ENCODE results near the gene MTHFD2L.

MTHFD2L gene

DNA sequence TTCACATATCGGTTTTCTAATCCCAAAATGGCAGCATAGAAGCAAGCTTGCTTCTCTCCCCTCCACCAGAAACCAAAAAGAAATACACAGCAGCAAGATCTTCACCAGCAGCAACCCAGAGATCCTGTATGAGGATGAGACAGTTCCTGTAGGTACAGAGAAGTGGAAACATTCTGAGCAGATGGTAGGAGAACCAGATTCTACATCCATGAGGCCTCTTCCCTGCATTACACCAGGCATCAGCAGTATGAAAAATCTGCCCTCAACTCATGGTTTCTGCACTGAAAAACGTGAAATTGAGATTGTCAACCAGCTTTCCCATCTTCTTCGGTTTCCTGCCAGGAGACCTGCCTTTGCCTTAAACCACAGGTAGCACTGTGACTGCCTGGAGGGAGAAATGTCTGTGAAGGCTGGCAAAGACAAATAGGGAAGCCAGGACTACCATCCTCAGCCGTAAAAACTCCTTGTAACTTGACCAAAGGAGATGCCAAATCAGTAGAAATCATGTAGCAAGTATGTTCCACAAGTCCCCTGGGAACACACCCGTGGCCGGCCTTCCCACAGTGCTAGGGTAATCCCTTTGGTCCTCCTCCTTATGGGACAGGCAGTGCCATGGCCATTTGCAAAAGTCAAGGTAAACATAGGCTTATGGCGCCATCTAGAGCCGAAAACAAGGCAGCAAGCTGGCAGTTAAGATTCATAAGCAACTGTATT lies 24.0 kb upstream of the MTHFD2L start:
- DNase-seq = peak; percentile 69

DNA sequence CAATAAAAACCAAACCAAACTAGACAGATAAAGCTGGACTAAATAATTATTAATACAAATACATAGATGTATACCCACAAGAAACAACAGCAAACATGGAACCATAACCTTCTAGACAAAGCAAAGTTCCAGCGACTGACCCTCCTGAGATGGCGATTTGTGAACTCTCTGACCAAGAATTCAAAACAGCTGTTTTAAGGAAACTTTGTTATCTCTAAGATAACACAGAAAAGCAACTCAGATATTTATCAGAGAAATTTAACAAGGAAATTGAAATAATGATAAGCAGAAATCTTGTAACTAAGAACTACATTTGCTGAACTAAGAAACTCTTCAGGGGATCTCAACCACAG lies 23.4 kb upstream of the MTHFD2L start:
- DNase-seq = no peak

DNA sequence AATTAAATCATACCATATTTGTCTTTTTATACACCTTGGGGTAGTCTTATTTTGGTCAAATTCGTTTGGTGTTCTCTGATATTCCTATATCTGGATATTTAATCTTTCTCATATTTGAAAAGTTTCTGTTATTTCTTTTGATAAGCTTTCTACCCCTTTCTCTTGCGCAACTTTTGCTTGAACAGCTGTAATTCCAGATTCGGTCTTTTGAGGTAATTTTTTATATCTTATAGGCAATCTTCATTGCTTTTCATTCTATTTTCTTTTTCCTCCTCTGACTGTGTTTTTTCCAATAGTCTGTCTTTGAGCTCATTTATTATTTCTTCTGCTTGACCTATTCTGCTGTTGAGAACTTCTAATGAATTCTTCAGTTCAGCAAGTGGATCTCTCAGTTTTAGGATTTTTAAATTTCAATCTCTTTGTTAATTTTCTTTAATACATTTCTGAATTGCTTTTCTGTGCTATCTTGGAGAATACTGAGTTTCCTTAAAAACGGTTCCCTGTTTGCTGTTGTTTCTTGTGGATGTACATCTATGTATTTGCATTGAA lies 11.3 kb upstream of the MTHFD2L start:
- DNase-seq = no peak

DNA sequence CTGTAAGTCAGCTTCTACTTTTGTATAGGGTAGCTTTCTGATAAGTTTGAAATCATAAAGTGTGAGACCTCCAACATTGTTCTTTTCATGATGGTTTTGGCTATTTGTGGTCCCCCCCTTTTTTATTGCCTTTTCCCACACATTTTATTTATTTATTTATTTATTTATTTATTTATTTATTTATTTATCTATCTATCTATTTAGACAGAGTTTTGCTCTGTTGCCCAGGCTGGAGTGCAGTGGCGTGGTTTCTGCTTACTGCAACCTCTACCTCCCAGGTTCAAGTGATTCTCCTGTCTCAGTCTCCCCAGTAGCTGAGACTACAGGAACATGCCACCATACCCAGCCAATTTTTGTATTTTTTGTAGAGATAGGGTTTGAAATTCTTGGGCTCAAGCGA lies 9.7 kb upstream of the MTHFD2L start:
- no peak for DNase-seq

DNA sequence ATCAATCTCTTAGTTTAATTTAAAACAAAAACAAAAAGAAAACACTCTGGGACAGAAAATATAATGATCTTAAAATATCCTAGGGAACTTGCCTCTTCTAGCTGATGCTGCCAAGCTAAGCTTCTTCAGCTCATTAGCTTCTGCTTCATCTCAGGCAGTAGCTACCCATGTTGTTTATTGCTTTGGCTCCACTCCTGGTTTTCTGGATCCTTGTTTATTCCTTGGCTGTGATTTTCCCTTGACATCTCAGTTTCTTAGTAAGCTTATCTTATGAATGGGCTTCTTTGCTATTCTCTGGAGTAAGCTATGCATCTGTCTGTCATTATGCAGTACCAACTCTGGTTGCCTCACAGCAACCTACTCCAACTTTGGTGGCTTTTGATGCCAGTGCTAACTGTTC lies 5.1 kb upstream of the MTHFD2L start:
- no peak for DNase-seq

DNA sequence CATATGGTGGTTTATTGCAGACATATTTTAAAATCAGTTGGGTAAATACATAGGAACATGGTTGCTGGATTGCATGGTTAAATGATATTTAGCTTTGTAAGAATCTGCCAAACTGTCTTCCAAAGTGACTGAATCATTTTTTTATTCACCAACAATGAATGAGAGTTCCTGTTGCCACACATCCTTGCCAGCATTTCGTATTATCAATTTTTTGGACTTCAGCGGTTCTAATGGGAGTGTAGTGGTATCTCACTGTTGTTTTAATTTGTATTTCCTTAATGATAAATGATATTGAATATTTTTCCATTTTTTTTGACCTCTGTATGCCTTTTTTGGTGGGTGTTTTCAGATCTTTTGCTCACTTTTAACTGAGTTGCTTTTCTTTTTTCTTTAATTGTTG lies 1.4 kb upstream of the MTHFD2L start:
- DNase-seq = no peak

DNA sequence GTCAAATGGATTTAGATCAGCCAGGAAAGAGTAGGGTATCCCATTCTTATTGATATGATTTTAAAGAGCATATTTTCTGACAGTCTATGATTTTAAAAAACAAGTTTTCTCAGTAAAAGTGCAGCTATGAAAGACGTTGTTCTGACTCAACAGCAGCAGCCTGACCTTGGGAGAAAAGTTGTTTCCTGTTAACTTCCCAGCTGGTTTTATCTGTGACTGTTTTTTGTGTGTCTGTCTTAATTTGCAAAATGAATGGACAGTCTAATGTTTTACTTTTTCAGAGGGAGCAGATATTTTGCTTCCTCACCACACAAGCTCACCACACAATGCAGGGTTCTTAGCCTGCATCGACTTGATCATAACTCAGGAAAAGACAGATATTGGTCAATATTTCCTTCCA lies 764 bp upstream of the MTHFD2L start:
- no peak for DNase-seq

DNA sequence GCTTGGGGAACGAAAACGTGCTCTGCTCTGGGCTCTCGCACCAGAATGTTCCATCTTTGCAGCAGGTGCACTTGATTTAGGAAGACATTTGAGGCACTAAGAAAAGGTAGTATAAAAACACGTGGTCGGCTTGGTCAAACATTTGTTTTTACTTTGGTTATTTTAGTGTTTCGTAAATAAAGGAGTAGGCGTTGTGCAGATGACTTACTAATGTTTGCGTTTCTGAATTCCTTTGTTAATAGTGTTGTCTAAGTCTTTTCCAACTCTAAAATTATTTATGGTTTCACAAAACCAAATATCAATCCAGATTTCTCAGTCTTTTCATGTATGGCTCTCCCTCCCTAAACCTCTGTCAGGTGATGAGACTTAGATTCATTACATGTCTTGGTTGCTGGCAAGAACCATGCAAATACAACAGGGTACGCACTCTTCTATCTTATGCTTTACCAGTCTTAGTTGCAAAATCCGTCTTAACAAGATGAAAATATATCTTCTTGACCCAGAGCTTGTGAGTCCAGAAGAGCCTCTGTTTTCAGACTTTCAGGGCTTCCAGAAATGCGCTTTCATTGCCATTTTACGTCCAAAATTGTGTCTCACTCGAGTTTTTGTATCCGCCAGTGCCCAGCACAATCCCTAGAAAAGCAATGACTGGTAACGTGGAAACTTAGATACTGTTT lies 686 bp downstream of the MTHFD2L start:
- DNase-seq = no peak

DNA sequence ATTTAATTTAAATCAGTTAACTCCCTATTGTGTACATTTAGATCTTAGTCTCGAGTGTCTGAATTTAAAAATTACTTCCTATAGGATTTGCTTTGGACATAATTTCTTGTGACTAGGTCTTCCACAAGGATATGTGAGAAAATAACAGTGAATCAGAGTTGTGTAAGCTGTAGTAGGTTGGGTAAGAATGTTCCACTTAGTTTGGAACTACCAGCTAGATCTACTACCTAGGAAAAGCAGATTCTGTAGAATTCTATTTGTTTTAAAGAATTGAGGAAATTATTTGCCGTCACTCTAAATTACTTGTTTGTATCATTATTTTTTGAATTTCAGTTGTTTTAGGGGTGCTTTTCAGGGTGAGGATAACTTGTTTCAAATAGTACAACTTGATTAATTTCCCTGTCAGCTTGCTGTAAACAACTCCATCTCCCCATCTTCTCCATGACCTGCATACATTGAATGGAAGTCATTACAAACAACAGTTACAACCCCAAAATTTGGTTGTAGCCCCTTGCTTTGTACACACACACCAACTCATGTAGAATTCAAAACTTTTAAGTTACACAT lies 1.3 kb downstream of the MTHFD2L start:
- DNase-seq = no peak

DNA sequence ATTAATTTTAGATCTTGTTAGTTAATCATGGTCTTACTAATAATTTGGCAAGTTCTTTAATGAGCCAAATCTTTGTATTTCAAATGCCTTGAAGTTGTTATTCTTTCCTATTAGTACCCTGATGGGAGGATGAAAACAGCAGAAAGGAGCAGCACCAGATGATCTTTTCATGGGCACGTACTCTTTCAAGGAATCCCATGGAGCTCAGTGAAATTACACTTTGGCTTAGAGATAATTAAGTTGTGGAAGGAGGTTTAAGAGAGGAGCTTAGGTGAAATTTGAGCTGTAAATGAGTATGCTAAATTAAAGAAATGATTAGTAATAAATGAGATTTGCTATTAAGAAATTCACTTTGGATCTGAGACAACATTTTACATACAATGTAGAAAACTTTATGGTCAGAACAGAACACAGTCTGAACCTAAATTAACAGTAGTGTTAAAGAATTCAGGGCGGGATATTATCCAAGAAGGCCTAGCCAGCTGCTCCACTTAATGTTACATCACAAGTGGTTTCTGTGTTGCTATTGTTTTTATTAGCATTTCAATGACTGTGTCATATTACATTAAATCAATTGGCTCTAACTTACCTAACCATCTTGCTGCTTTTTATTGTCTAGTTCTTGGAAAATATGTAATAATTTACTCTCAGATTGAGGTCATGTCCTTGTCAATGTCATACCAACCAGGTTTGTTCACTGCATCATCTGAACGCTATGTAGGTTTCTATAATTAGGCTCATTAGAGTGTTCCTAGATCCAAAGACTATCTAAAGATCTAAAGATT lies 3.9 kb downstream of the MTHFD2L start:
- DNase-seq = no peak

DNA sequence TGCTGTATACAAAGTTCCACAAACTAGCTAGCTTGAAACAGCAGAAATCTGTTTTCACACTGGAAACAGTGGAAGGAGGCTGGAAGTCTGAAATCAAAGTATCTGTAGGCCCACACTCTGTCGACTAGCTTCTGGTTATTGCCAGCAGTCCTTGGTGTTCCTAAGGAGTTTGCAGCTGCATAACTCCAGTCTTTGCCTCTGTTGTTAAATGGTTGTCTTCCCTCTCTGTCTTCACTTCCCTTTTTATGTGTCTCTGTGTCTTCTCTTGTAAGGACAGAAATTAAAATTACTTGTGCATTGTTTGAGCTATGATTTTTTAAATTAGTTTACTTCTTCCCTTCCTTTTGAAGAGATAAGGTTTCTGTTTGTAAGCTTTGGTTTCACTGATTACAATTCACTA lies 8.2 kb downstream of the MTHFD2L start:
- no peak for DNase-seq

DNA sequence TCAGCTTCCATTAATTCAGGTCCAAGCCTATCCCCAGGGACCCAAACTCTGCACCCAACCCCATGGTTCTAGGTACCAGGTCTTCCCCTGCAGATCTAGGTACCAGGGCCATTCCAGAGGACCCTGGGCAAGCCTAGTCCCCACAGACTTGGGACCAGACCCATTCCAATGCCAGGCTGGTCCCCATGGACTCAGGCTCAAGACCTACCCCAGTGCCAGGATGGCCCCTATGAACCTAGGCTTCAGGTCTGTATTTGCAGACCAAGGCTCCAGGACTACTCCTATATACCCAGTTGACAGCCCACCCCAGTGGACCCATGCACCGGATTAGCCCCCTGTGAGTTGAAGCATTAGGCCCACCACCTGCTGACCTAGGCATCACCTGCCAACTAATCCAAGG lies 8.9 kb downstream of the MTHFD2L start:
- no peak for DNase-seq

DNA sequence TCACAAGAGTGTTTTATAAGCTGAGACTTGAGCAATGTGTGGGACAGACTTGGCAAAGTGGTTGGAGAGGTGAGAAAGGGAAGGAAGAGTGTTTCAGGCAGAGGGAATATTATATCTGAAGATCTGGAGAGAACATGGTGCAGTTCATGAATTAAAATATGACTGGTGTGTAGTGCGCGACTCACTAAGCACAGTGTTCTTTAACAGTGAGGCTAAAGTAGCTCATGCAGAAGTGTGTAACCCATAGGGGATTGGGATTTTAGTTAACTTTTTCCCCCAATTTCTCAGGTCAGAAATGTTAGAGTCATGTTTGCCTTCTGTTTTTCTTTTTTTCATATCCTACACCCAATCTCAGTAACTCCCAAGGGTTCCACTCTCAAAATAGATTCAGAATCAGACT lies 9.7 kb downstream of the MTHFD2L start:
- no peak for DNase-seq

DNA sequence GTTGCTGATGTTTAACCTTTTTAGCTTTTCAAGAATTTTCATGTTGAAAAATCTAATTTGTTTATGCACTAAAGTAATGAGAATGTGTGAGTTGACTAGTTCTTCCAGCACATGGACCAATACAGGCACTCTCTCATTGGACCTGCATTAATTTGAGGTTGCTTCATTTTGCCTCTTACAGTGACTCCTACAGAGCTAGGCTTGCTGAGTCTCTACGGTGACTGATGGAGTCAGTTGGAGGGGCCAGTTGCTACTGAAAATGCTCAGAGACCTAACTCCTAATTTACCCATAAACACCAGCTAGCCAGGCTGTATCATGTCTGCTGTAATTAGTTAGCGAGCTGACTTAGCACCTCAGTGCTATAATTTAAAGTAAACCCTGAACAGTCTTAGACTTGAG lies 10.9 kb downstream of the MTHFD2L start:
- no peak for DNase-seq

DNA sequence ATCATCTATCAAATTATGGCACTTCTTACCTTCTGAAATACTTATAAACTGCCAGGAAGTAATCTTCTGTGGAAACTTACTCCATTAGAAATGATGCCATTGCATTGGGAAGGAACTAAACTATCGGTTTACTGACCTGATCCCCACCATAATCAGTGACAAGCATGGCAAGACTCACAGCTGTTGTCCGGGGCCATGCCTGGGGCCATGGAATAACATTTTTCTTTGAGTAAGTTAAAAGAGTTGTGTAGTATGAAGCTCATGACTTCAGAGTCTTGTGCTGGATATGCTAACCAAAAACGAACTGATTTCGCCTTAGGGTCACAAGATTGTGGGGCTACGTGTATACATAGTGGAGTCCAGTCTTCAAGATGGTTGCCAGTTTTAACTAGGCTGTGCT lies 15.4 kb downstream of the MTHFD2L start:
- no peak for DNase-seq

DNA sequence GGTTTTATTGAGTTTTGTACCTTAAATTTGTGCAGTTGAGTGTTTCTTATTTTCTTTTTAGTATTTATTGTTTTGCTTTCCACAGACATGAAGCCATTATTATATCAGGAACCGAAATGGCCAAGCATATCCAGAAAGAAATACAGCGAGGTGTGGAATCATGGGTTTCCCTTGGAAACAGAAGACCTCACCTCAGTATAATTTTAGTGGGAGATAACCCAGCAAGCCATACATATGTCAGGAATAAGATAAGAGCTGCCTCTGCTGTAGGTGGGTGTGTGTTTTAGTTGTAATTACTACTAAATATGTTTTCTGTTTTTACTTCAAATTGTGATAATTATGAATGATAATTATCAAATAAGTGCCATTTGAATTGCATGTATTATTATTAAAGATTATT lies 16.5 kb downstream of the MTHFD2L start:
- no peak for DNase-seq

DNA sequence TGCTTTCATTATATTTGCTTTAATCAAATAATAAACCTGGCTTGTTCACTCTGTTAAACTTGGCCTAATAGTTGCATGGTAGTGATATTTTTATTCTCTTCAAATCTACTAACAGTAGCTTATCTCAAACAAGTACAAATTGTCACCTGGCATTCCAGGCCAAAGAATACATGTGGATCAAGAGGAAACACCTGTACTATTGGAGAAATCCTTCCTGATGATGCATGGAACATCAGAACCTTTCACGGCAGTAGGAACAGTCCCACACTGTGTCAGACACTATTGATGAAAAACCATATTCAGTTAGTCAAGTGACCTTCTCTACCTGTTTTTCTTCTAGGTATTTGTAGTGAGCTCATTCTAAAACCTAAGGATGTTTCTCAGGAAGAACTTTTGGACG lies 17.0 kb downstream of the MTHFD2L start:
- no peak for DNase-seq

DNA sequence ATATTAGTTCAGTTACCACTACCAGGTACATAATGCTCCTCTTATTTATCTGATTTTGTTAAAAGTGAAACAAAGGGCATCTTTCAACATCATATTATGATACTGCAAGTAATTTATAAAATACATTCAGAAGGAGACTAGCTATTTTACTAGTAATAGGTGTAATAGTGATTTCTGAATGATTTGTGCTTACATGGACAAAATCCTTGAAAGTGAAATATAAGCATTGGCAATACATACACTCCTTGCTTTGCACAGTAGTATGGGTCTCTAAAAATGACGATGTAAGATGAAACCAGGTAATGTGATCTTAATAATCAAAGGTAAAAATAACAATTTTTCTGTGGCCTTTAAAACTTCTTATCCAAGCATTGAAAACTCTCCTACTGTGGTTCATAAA lies 17.5 kb downstream of the MTHFD2L start:
- no peak for DNase-seq

DNA sequence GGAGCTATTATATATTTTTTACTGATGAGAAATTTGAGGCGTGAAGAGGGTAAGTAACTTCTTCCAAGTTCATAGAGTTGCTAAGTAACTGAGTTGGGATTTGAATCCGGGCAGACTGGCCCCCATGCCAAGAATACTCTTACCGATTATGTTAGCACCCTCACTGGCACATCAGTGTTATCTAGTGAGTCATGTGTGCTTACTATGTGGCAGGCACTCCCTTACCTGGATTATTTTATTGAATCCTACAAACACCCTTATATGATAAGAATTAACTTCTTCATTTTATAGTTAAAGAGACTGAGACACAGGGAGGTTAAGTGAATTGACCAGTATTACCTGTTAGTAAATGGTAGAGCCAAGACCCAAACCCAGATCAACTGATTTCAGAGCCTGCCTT lies 20.9 kb downstream of the MTHFD2L start:
- no peak for DNase-seq

DNA sequence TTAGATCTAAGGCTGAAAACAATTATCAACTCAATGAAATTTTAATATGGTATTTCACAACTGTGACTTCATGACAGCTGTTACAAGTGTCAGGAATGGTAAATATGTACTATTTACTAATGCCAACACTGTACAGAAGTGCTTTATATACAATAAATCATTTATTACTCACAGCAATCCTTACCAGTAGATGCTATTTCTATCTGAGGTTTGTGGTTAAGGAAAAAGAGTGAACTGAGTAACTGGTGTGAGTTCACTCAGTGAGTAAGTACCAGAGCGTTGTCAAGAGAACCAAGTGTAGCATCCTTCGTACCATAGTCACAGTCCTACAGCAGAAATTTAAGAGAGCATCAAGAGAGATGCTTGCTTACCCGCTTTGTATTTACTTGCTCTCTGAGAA lies 23.3 kb downstream of the MTHFD2L start:
- DNase-seq = no peak

DNA sequence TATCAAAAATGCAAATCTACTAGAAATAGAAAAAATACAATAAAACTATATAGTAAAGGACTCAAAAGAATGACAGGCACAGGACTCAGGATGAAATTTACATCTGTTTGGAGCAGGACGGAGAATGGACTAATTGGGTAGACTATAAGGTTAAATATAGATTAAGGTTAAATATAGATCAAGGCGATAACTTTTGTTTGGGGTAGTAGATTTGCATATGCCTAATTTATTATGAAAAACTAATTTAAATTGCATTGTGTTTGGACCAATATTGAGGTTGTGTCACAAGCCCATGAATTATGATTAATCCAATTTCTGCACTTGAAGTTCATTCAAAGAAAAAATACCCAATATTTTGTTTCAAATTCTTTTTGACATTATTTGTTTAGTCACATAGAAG lies 31.0 kb downstream of the MTHFD2L start:
- no peak for DNase-seq

DNA sequence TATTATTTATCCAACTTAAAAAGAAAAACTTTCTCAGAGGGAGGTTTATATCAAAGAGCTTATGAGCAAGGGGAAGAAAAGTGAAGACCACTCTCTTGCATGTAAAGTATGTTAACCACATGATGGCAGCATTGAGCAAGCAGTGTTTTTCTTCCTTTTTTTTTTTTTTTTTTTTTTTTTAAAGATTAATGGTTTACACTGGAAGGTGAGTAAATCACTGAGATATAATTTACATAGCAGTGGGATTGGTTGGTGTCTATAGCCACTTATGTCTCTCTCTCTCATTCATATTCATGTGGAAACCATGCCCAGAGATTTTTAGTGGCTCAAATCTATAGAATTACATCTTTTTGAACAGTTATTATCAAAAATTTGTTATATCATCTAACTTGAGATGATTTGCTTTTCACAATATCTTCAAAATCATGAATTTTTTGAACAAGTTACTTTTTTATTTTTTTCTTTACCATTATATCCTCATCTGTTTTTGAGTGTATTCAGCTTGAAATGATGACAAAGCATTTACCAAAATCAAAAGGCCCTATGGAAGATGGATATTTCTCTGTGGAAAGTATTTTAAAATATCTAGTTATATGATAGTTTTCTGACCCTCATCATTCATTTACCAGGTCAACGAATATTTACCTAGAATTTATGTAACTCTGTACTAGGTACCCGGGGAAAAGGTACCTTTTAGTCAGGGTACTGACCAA lies 31.6 kb downstream of the MTHFD2L start:
- DNase-seq = peak; percentile 20

DNA sequence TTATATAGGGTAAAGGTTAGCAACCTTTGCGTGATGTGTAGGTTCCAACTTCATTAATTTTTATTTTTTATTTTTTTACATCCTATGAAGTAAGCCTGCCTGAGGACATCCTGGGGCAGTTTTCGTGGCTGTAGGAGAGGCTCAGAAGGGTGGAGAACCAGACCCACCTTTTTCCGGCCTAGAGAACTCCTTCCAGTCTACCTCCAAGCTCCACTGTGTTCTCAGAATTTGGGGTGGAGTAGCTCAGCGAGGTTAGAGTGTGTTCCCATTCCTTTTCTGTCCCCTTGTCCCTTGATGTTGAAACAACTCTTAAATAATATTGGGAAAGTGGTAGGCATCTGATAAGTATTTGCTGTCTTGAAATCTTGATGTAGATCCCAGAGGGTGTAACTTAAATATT lies 32.4 kb downstream of the MTHFD2L start:
- no peak for DNase-seq

Data from NCI-H345 (cell line).